ENCODE results near the gene GSTO2. TPM values are rescaled to one million over a fixed set of nuclear protein-coding genes. Genes with fewer than 3 reads are reported as not detected.

GSTO2 gene
- total and polyA plus RNA-seq, 10 of the 15 experiments (the other 5 are each of a cell fraction or from before 2014, with no cell fraction given): 0.16 to 0.86 (median 0.46) TPM

DNA sequence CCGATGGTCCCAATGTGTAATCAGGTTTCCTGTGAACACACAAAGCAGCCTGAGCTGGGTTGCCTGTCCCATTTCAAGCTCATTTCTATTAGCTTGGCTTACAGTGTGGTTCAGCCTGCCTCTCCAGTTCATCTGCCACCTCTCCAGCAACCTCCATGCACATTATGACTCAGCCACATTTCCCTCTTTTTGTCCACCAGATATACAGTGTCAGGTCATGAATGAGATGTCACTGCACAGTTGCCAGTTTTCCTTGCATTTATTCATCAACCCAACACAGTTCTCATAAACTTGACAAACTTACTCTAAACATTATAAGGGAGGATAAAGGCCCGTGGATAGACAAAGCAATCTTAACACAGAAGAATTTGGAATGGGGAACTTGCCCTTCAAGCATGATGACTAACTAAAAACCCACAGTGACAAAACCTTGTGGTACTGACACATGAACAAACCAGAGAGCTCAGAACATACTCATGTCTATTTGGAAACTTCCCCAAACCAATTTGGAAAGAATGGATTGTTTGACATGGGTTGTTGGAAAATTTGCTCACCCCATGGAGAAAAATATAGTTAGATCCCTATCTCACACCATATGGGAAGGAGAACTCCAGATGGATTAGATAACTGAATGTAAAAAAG is 82.2 kb downstream of the GSTO2 start:
- in situ Hi-C loops (cut with MboI): no loop called here
- intact Hi-C loops (cut with micrococcal nuclease; ENCODE audit: unreplicated experiment): loop anchor here (5.0 kb wide), 1 partner anchor 229 kb away; the partner anchor contains the start of gene SFR1
- TF ChIP-seq HDAC6 (IDR thresholded peaks at IDR 0.05; ENCODE audit: unreplicated experiment) (no peak), KLF5 (IDR thresholded peaks at IDR 0.05; ENCODE audit: partially characterized antibody) (no peak), NR2F1 (conservative IDR thresholded peaks at IDR 0.05) (no peak), BACH1 (IDR thresholded peaks at IDR 0.05; ENCODE audit: borderline replicate concordance) (no peak), CBX3 (IDR thresholded peaks at IDR 0.05; ENCODE audit: borderline replicate concordance, low read depth) (no peak), MAX (IDR thresholded peaks at IDR 0.05; ENCODE audit: low read depth, low read length) (no peak), MYB (IDR thresholded peaks at IDR 0.05; ENCODE audit: borderline replicate concordance, low read depth, low read length) (no peak), IKZF2 (IDR thresholded peaks at IDR 0.05) (peak; percentile 59), IKZF1 (conservative IDR thresholded peaks at IDR 0.05) (peak; percentile 30; the same call in 1 of the 2 replicates), SIX5 (IDR thresholded peaks at IDR 0.05; ENCODE audit: low read depth, low read length, severe bottlenecking) (no peak), MXI1 (IDR thresholded peaks at IDR 0.05; ENCODE audit: low read depth, low read length) (no peak), GATAD2B (conservative IDR thresholded peaks at IDR 0.05; ENCODE audit: low read depth) (no peak), ZNF622 (IDR thresholded peaks at IDR 0.05) (no peak), RAD51 (IDR thresholded peaks at IDR 0.05) (no peak), PAX8 (IDR thresholded peaks at IDR 0.05) (no peak), BCL3 (IDR thresholded peaks at IDR 0.05; ENCODE audit: borderline replicate concordance, insufficient read depth, low read depth, low read length, poor library complexity, severe bottlenecking) (no peak), HDAC2 (IDR thresholded peaks at IDR 0.05) (no peak), CHD2 (IDR thresholded peaks at IDR 0.05; ENCODE audit: borderline replicate concordance, low read depth, low read length) (no peak), SREBF2 (IDR thresholded peaks at IDR 0.05; ENCODE audit: low read length) (no peak), GABPA (IDR thresholded peaks at IDR 0.05; ENCODE audit: low read depth) (no peak)
- TF ChIP-seq, protein P1, sequence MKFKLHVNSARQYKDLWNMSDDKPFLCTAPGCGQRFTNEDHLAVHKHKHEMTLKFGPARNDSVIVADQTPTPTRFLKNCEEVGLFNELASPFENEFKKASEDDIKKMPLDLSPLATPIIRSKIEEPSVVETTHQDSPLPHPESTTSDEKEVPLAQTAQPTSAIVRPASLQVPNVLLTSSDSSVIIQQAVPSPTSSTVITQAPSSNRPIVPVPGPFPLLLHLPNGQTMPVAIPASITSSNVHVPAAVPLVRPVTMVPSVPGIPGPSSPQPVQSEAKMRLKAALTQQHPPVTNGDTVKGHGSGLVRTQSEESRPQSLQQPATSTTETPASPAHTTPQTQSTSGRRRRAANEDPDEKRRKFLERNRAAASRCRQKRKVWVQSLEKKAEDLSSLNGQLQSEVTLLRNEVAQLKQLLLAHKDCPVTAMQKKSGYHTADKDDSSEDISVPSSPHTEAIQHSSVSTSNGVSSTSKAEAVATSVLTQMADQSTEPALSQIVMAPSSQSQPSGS (IDR thresholded peaks at IDR 0.05; ENCODE audit: low read length): no peak
- TF ChIP-seq, protein P2, sequence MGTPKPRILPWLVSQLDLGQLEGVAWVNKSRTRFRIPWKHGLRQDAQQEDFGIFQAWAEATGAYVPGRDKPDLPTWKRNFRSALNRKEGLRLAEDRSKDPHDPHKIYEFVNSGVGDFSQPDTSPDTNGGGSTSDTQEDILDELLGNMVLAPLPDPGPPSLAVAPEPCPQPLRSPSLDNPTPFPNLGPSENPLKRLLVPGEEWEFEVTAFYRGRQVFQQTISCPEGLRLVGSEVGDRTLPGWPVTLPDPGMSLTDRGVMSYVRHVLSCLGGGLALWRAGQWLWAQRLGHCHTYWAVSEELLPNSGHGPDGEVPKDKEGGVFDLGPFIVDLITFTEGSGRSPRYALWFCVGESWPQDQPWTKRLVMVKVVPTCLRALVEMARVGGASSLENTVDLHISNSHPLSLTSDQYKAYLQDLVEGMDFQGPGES (IDR thresholded peaks at IDR 0.05): no peak

More for the DNA sequence above, 82.2 kb downstream of the GSTO2 start:
- H3K36me3 ChIP-seq (ENCODE audit: control insufficient read depth in 2 of 2, insufficient read depth in 2 of 2, low read length in 1 of 2): no peaks in the 10 kb centered on the region
- ATAC-seq (peak; percentile 47), FAIRE-seq (no peak), DNase-seq (ENCODE audit: low read depth, low spot score) (no peak)
- ChIA-PET RAD21 (ENCODE audit: unreplicated experiment) (interaction anchor here (1.0 to 6.8 kb wide), 12 partner anchors 10 to 106 kb away, joined by 3 to 137 read pairs (median 5); partner anchors contain the start of genes GSTO2 and ITPRIP), SMC1A (ENCODE audit: uncharacterized antibody, unreplicated experiment) (interaction anchor here (0.8 to 10.5 kb wide), 23 partner anchors 8 to 229 kb away, joined by 3 to 187 read pairs (median 5); partner anchors contain the start of genes GSTO1, GSTO2 and ITPRIP), CTCF (interaction anchor here (0.7 to 12.8 kb wide), 25 partner anchors 10 to 463 kb away, joined by 3 to 419 read pairs (median 6); partner anchors contain the start of genes GSTO1, GSTO2 and ITPRIP), POLR2A (interaction anchor here (0.8 to 2.2 kb wide), 8 partner anchors 13 to 96 kb away, joined by 3 to 10 read pairs (median 4); partner anchors contain the start of genes GSTO1 and ITPRIP)
- H3K4me3 ChIP-seq: no peak overlapping the region
- 19% methylated on average over 2 of the region's 2 CpGs for WGBS (ENCODE audit: insufficient coverage, insufficient replicate concordance, low lambda C conversion rate, missing lambda C conversion rate)
- H4K20me1 ChIP-seq (ENCODE audit: control insufficient read depth, insufficient read depth): no peaks in the 10 kb centered on the region
- BruUV-seq (replicated peaks): no TSS peak
- H3K79me2 ChIP-seq (ENCODE audit: control insufficient read depth, insufficient read depth, low read length): no peaks in the 10 kb centered on the region
- H2AFZ ChIP-seq (ENCODE audit: control insufficient read depth, low read depth, low read length): no peak overlapping the region
- no peaks in the 10 kb centered on the region for H3K27me3 ChIP-seq (replicated peaks in 1 of 2; ENCODE audit: control insufficient read depth in 2 of 2, insufficient read depth in 2 of 2, low read length in 1 of 2)
- no peaks in the 10 kb centered on the region; the same call in 2 of the 3 replicates for H3K9me3 ChIP-seq (replicated peaks; ENCODE audit: control insufficient read depth, insufficient read depth, low read length)
- peaks cover 51% of the 10 kb centered on the region for H3K4me1 ChIP-seq (ENCODE audit: control insufficient read depth, insufficient read depth, low read length)
- H3K9ac ChIP-seq (ENCODE audit: control insufficient read depth, insufficient read depth, low read length): no peak overlapping the region
- H3K4me2 ChIP-seq (ENCODE audit: control insufficient read depth, insufficient read depth): peak overlapping the region; percentile 32; the same call in 1 of the 2 replicates
- H3K27ac ChIP-seq (ENCODE audit: control insufficient read depth, insufficient read depth): no peak overlapping the region

All from GM12878 (cell line).